ENCODE results near the gene XRCC1. TPM values are rescaled to one million over a fixed set of nuclear protein-coding genes. Genes with fewer than 3 reads are reported as not detected.
"Not testable (repeated sequence)": the region's sequence is repeated elsewhere in the genome, so short reads cannot be mapped to it uniquely, and the experiment has no call there.

XRCC1 gene
- total and polyA plus RNA-seq, 3 experiments from 2014 or later: 31.4 to 37.2 (median 37.0) TPM

GRCh38 chr19:43594081-43594697, 18.9 kb upstream of the XRCC1 start:
- Histone ChIP-seq H3K9me3 (ENCODE audit: low read length) (no peaks in the 10 kb centered on the region), H3K36me3 (ENCODE audit: insufficient read depth, low read length) (peaks cover 7% of the 10 kb centered on the region), H3K27me3 (ENCODE audit: insufficient read depth, low read length, poor library complexity, severe bottlenecking) (no peaks in the 10 kb centered on the region), H3K27ac (ENCODE audit: low read depth, low read length) (peak overlapping the region; percentile 96), H3K4me1 (ENCODE audit: insufficient read depth, low read length) (peaks cover 44% of the 10 kb centered on the region), H3K4me3 (ENCODE audit: low read length) (no peak overlapping the region)
- POLR2A ChIA-PET: interaction anchor here (0.6 to 3.2 kb wide), 10 partner anchors 20 to 150 kb away, joined by 3 to 23 read pairs (median 4); partner anchors contain the start of genes PINLYP, XRCC1 and ZNF575
- DNase-seq: no peak
- Mint-ChIP-seq H3K9me3 (no peaks in the 10 kb centered on the region), H3K27ac (peak overlapping the region; percentile 52 to 100 (median 88)), H3K27me3 (peaks cover 0 to 4% of the 10 kb centered on the region in 2 donors), H3K4me1 (peaks cover 52 to 60% (median 59%) of the 10 kb centered on the region in 3 donors), H3K4me3 (peak overlapping the region; percentile 59 to 96 (median 89)), H3K36me3 (peaks cover 0 to 62% (median 2%) of the 10 kb centered on the region in 3 donors)
- CTCF ChIA-PET: interaction anchor here (0.7 to 5.4 kb wide), 31 partner anchors 9 to 162 kb away, joined by 3 to 124 read pairs (median 8); partner anchors contain the start of genes ETHE1, PHLDB3, XRCC1 and ZNF575

GRCh38 chr19:43592800-43593350, 17.5 kb upstream of the XRCC1 start:
- Histone ChIP-seq H3K36me3 (ENCODE audit: insufficient read depth, low read length) (no peaks in the 10 kb centered on the region), H3K27me3 (ENCODE audit: insufficient read depth, low read length, poor library complexity, severe bottlenecking) (no peaks in the 10 kb centered on the region), H3K9me3 (ENCODE audit: low read length) (no peaks in the 10 kb centered on the region), H3K4me3 (ENCODE audit: low read length) (no peak overlapping the region), H3K27ac (ENCODE audit: low read depth, low read length) (no peak overlapping the region), H3K4me1 (ENCODE audit: insufficient read depth, low read length) (peaks cover 40% of the 10 kb centered on the region)
- H3K36me3 Mint-ChIP-seq: peaks cover 0 to 53% (median 2%) of the 10 kb centered on the region in 3 donors
- ChIA-PET POLR2A (no interaction called here), CTCF (interaction anchor here (1.0 to 5.4 kb wide), 6 partner anchors 13 to 58 kb away, joined by 3 to 124 read pairs (median 15); partner anchors contain the start of genes XRCC1 and ZNF575)
- peak overlapping the region in 2 of 7 donors; percentile 19 to 81 for H3K4me3 Mint-ChIP-seq
- DNase-seq: no peak
- H3K27me3 Mint-ChIP-seq: peaks cover 0 to 4% of the 10 kb centered on the region in 2 donors
- H3K27ac Mint-ChIP-seq: peak overlapping the region in 3 of 8 donors; percentile 39 to 100 (median 86)
- peaks cover 45 to 55% (median 52%) of the 10 kb centered on the region in 3 donors for H3K4me1 Mint-ChIP-seq
- H3K9me3 Mint-ChIP-seq: no peaks in the 10 kb centered on the region

GRCh38 chr19:43591904-43592772, 16.8 kb upstream of the XRCC1 start:
- ChIA-PET CTCF (interaction anchor here (1.0 to 1.2 kb wide), 2 partner anchors 12 to 129 kb away, joined by 3 read pairs; no protein-coding TSS in a partner anchor), POLR2A (no interaction called here)
- Mint-ChIP-seq H3K4me3 (no peak overlapping the region), H3K27ac (peak overlapping the region in 2 of 8 donors; percentile 27 to 39), H3K4me1 (peaks cover 37 to 48% (median 44%) of the 10 kb centered on the region in 3 donors), H3K36me3 (peaks cover 0 to 48% (median 2%) of the 10 kb centered on the region in 3 donors), H3K27me3 (peaks cover 0 to 4% of the 10 kb centered on the region in 2 donors), H3K9me3 (no peaks in the 10 kb centered on the region)
- no peaks in the 10 kb centered on the region for H3K9me3 ChIP-seq (ENCODE audit: low read length)
- no peak overlapping the region for H3K27ac ChIP-seq (ENCODE audit: low read depth, low read length)
- no peaks in the 10 kb centered on the region for H3K27me3 ChIP-seq (ENCODE audit: insufficient read depth, low read length, poor library complexity, severe bottlenecking)
- H3K36me3 ChIP-seq (ENCODE audit: insufficient read depth, low read length): no peaks in the 10 kb centered on the region
- DNase-seq: no peak
- peaks cover 33% of the 10 kb centered on the region for H3K4me1 ChIP-seq (ENCODE audit: insufficient read depth, low read length)
- H3K4me3 ChIP-seq (ENCODE audit: low read length): no peak overlapping the region

- ChIA-PET POLR2A (no interaction called here), CTCF (interaction anchor here (4.4 kb wide), 1 partner anchor 34 kb away, joined by 13 read pairs; no protein-coding TSS in a partner anchor)
- Histone ChIP-seq H3K27me3 (ENCODE audit: insufficient read depth, low read length, poor library complexity, severe bottlenecking) (no peaks in the 10 kb centered on the region), H3K4me1 (ENCODE audit: insufficient read depth, low read length) (peaks cover 17% of the 10 kb centered on the region), H3K36me3 (ENCODE audit: insufficient read depth, low read length) (no peaks in the 10 kb centered on the region), H3K4me3 (ENCODE audit: low read length) (no peak overlapping the region), H3K27ac (ENCODE audit: low read depth, low read length) (no peak overlapping the region), H3K9me3 (ENCODE audit: low read length) (no peaks in the 10 kb centered on the region)
- H3K27ac Mint-ChIP-seq: peak overlapping the region in 6 of 8 donors; percentile 72 to 96 (median 88)
- peaks cover 0 to 43% (median 4%) of the 10 kb centered on the region in 3 donors for H3K36me3 Mint-ChIP-seq
- H3K4me3 Mint-ChIP-seq: peak overlapping the region in 1 of 7 donors; percentile 42
- H3K27me3 Mint-ChIP-seq: no peaks in the 10 kb centered on the region
- DNase-seq: no peak
- peaks cover 24 to 32% (median 25%) of the 10 kb centered on the region in 3 donors for H3K4me1 Mint-ChIP-seq
- no peaks in the 10 kb centered on the region for H3K9me3 Mint-ChIP-seq
These were observed 14.4 kb upstream of the XRCC1 start for GRCh38 chr19:43589678-43590077.

- peaks cover 0 to 44% (median 4%) of the 10 kb centered on the region in 3 donors for H3K36me3 Mint-ChIP-seq
- Histone ChIP-seq H3K4me3 (ENCODE audit: low read length) (no peak overlapping the region), H3K36me3 (ENCODE audit: insufficient read depth, low read length) (no peaks in the 10 kb centered on the region), H3K9me3 (ENCODE audit: low read length) (no peaks in the 10 kb centered on the region), H3K27ac (ENCODE audit: low read depth, low read length) (no peak overlapping the region), H3K4me1 (ENCODE audit: insufficient read depth, low read length) (peaks cover 16% of the 10 kb centered on the region), H3K27me3 (ENCODE audit: insufficient read depth, low read length, poor library complexity, severe bottlenecking) (no peaks in the 10 kb centered on the region)
- POLR2A ChIA-PET: no interaction called here
- H3K4me3 Mint-ChIP-seq: no peak overlapping the region
- CTCF ChIA-PET: interaction anchor here (4.4 kb wide), 1 partner anchor 34 kb away, joined by 13 read pairs; no protein-coding TSS in a partner anchor
- peaks cover 26 to 36% (median 26%) of the 10 kb centered on the region in 3 donors for H3K4me1 Mint-ChIP-seq
- no peaks in the 10 kb centered on the region for H3K9me3 Mint-ChIP-seq
- H3K27me3 Mint-ChIP-seq: no peaks in the 10 kb centered on the region
- H3K27ac Mint-ChIP-seq: peak overlapping the region in 5 of 8 donors; percentile 72 to 96 (median 90)
- DNase-seq: no peak
These were observed 13.9 kb upstream of the XRCC1 start for GRCh38 chr19:43589277-43589676.

- H3K36me3 ChIP-seq (ENCODE audit: insufficient read depth, low read length); H3K27me3 Mint-ChIP-seq; POLR2A ChIA-PET; H3K27ac ChIP-seq (ENCODE audit: low read depth, low read length); H3K4me3 Mint-ChIP-seq; H3K4me3 ChIP-seq (ENCODE audit: low read length); H3K27me3 ChIP-seq (ENCODE audit: insufficient read depth, low read length, poor library complexity, severe bottlenecking); DNase-seq; H3K9me3 ChIP-seq (ENCODE audit: low read length); H3K9me3 Mint-ChIP-seq: not testable (repeated sequence)
- Mint-ChIP-seq H3K4me1 (peaks cover 22 to 30% (median 27%) of the 10 kb centered on the region in 3 donors), H3K36me3 (peaks cover 0 to 30% (median 3%) of the 10 kb centered on the region in 3 donors), H3K27ac (peak overlapping the region in 1 of 8 donors; percentile 45)
- CTCF ChIA-PET: interaction anchor here (3.6 to 4.4 kb wide), 2 partner anchors 8 to 32 kb away, joined by 13 to 14 read pairs; no protein-coding TSS in a partner anchor
- peaks cover 12% of the 10 kb centered on the region for H3K4me1 ChIP-seq (ENCODE audit: insufficient read depth, low read length)
These were observed 11.7 kb upstream of the XRCC1 start for GRCh38 chr19:43587029-43587428.

- peaks cover 22 to 34% (median 30%) of the 10 kb centered on the region in 3 donors for H3K4me1 Mint-ChIP-seq
- Histone ChIP-seq H3K36me3 (ENCODE audit: insufficient read depth, low read length) (no peaks in the 10 kb centered on the region), H3K27ac (ENCODE audit: low read depth, low read length) (no peak overlapping the region), H3K27me3 (ENCODE audit: insufficient read depth, low read length, poor library complexity, severe bottlenecking) (no peaks in the 10 kb centered on the region), H3K4me1 (ENCODE audit: insufficient read depth, low read length) (peaks cover 12% of the 10 kb centered on the region), H3K4me3 (ENCODE audit: low read length) (no peak overlapping the region), H3K9me3 (ENCODE audit: low read length) (no peaks in the 10 kb centered on the region)
- POLR2A ChIA-PET: no interaction called here
- no peaks in the 10 kb centered on the region for H3K27me3 Mint-ChIP-seq
- peaks cover 0 to 30% (median 3%) of the 10 kb centered on the region in 3 donors for H3K36me3 Mint-ChIP-seq
- CTCF ChIA-PET: interaction anchor here (3.6 to 4.4 kb wide), 2 partner anchors 8 to 31 kb away, joined by 13 to 14 read pairs; no protein-coding TSS in a partner anchor
- H3K4me3 Mint-ChIP-seq: no peak overlapping the region
- peak overlapping the region in 1 of 8 donors; percentile 45 for H3K27ac Mint-ChIP-seq
- DNase-seq: no peak
- no peaks in the 10 kb centered on the region for H3K9me3 Mint-ChIP-seq
These were observed 11.0 kb upstream of the XRCC1 start for GRCh38 chr19:43586346-43586745.

Data from CD8-positive, alpha-beta memory T cell (primary cell).